Activated CD8-positive, alpha-beta T cell treated with anti-CD3 and anti-CD28 coated beads for 36 hours (primary cell): ENCODE results near the gene KCTD11. TPM values are rescaled to one million over a fixed set of nuclear protein-coding genes. Genes with fewer than 3 reads are reported as not detected.
A peak's percentile ranks its signal among the peaks of the same experiment; 100 is the strongest.

Experiments
- ATAC-seq: fragments of 200-7000 bp; cut with Tn5 transposase; one replicate; pipeline ENCODE4 v1.10.0; 2021; ENCODE audit warnings: mild to moderate bottlenecking, moderate library complexity
- CTCF ChIA-PET: fragments of 350-600 bp; sonication (Branson Sonifier 250); formaldehyde crosslinking; loops from one replicate; lab custom pipeline; 2021; ENCODE audit warnings: antibody characterized with exemption; lab: Charles Lee
- POLR2A ChIA-PET: fragments of 350-600 bp; sonication (Branson Sonifier 250); formaldehyde crosslinking; loops from one replicate; lab custom pipeline; 2021; ENCODE audit warnings: antibody characterized with exemption; lab: Charles Lee
- DNase-seq: peaks from one replicate; pipeline ENCODE4 v3.0.0-alpha.2; 2020
- H3K27ac Mint-ChIP-seq: one replicate; pipeline ENCODE4 v1.8.0; 2021; ENCODE audit warnings: mild to moderate bottlenecking, mixed read lengths
- H3K27me3 Mint-ChIP-seq: one replicate; pipeline ENCODE4 v1.8.0; 2021; ENCODE audit warnings: mixed read lengths
- H3K36me3 Mint-ChIP-seq: one replicate; pipeline ENCODE4 v1.8.0; 2021; ENCODE audit warnings: low read depth, mixed read lengths
- H3K4me1 Mint-ChIP-seq: one replicate; pipeline ENCODE4 v1.8.0; 2021; ENCODE audit warnings: low read depth, mixed read lengths
- H3K4me3 Mint-ChIP-seq: one replicate; pipeline ENCODE4 v1.8.0; 2021; ENCODE audit warnings: mild to moderate bottlenecking, moderate library complexity, mixed read lengths
- H3K9me3 Mint-ChIP-seq: one replicate; pipeline ENCODE4 v1.8.0; 2021; ENCODE audit warnings: mixed read lengths
- CTCF ChIP-seq: fragments of 200-600 bp; IDR thresholded peaks from one replicate; pipeline ENCODE4 v1.8.0; 2022; ENCODE audit warnings: antibody characterized with exemption, mild to moderate bottlenecking
- intact Hi-C: fragments of 100-400 bp; cut with micrococcal nuclease; formaldehyde crosslinking; loops from one replicate; pipeline ENCODE4 v1.10.0; 2022
- total RNA-seq, 2 experiments: library from RNA; stranded (reverse); gene quantifications; one replicate each; pipeline ENCODE4 v1.2.3, GENCODE V29; 2021

The KCTD11 gene
- total RNA-seq, 2 experiments from 2014 or later, result 11.0 to 11.2 TPM

GRCh38 chr17:7308625-7309433 is 43.1 kb upstream of the KCTD11 start:
- peaks cover 53% of the 10 kb centered on the region for H3K4me1 Mint-ChIP-seq
- peaks cover 49% of the 10 kb centered on the region for H3K36me3 Mint-ChIP-seq
- H3K9me3 Mint-ChIP-seq, result peaks cover 2% of the 10 kb centered on the region
- DNase-seq, result peak; percentile 93
- H3K27me3 Mint-ChIP-seq, result no peaks in the 10 kb centered on the region
- ATAC-seq, result peak; percentile 28
- ChIA-PET POLR2A (interaction anchor here (0.5 to 9.0 kb wide), 36 partner anchors 9 to 378 kb away, joined by 3 to 150 read pairs (median 3); partner anchors contain the start of genes ACADVL, ACAP1, CD68 and CTDNEP1), CTCF (interaction anchor here (0.6 to 1.2 kb wide), 3 partner anchors 35 to 275 kb away, joined by 3 read pairs; partner anchors contain the start of genes MPDU1 and TMEM95)
- H3K4me3 Mint-ChIP-seq, result peak overlapping the region; percentile 94
- H3K27ac Mint-ChIP-seq, result peak overlapping the region; percentile 97
- no peak for TF ChIP-seq CTCF
- intact Hi-C loops, result no loop called here

- Mint-ChIP-seq H3K27ac (peak overlapping the region; percentile 97), H3K4me1 (peaks cover 58% of the 10 kb centered on the region), H3K4me3 (peak overlapping the region; percentile 94), H3K36me3 (peaks cover 52% of the 10 kb centered on the region), H3K27me3 (no peaks in the 10 kb centered on the region), H3K9me3 (no peaks in the 10 kb centered on the region)
- DNase-seq (no peak), ATAC-seq (no peak)
- no peak for TF ChIP-seq CTCF
- intact Hi-C loops, result no loop called here
- ChIA-PET POLR2A (interaction anchor here (0.5 to 9.0 kb wide), 18 partner anchors 8 to 274 kb away, joined by 3 to 150 read pairs (median 4); partner anchors contain the start of genes ACAP1, CD68, GABARAP and MPDU1), CTCF (interaction anchor here (0.8 to 2.1 kb wide), 4 partner anchors 13 to 46 kb away, joined by 3 to 11 read pairs (median 3); no protein-coding TSS in a partner anchor)
Observed at GRCh38 chr17:7309628-7310027, 42.3 kb upstream of the KCTD11 start.

DNA sequence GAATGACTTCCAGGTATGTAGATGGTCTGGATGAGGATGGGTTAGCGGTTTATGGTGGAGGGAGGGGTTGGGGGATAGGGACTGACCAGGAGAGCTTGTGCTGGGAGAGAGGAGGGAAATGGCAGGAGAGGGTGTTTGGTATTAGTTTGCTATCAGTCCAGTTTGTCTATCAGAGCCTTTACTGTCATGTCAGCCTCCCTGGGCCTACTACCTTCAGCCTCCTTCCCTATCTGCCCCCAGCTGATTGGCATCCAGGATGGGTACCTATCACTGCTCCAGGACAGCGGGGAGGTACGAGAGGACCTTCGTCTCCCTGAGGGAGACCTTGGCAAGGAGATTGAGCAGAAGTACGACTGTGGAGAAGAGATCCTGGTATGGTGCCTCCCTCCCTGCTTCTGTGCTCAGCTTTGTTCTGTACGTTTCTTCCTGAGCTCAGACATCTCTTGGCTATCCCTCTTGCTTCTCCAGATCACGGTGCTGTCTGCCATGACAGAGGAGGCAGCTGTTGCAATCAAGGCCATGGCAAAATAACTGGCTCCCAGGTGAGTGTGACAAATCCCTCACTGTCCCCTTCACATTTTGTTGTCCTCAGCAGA is 40.8 kb upstream of the KCTD11 start:
- TF ChIP-seq CTCF, result no peak
- intact Hi-C loops, result no loop called here
- Mint-ChIP-seq H3K4me1 (peaks cover 59% of the 10 kb centered on the region), H3K9me3 (no peaks in the 10 kb centered on the region), H3K27ac (peak overlapping the region; percentile 97), H3K27me3 (no peaks in the 10 kb centered on the region), H3K36me3 (peaks cover 58% of the 10 kb centered on the region), H3K4me3 (peak overlapping the region; percentile 94)
- ChIA-PET POLR2A (interaction anchor here (1.3 to 9.0 kb wide), 5 partner anchors 15 to 264 kb away, joined by 3 to 150 read pairs (median 20); partner anchors contain the start of genes ACAP1, NEURL4 and SLC2A4), CTCF (interaction anchor here (0.9 to 2.1 kb wide), 4 partner anchors 11 to 18 kb away, joined by 3 to 11 read pairs (median 3); no protein-coding TSS in a partner anchor)
- DNase-seq (no peak), ATAC-seq (no peak)

DNA sequence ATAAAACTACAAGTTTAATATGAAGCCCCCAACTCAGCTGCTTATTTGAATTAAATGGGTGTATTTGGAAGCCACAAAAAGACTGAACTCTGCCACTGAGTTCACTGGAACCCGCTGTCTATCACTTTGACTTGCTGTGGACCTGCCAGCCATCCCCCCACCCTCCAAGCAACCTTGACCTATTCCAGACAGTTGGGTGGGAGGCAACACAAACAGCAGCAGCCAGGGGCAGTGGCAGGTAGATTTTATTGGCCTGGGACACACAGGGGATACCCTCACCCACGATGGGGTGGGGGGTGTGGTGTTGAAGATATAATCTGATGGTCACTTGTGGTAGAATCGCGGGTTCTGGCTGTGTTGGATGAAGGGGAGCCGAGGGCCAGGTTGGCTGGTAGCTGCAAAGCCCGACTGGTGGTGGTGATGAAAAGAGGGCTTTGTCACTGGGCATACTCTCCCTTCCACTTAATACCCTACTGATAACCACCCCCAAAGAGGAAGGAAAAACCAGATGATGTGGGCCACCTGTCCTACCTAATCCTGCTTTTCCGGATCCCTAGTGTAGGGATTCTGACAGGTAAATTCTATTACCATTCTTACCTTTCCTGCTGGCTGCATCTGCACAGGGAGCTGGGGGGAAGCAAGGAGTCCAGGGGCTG is 39.4 kb upstream of the KCTD11 start:
- H3K4me3 Mint-ChIP-seq, result peak overlapping the region; percentile 88
- H3K9me3 Mint-ChIP-seq, result no peaks in the 10 kb centered on the region
- DNase-seq, result no peak
- H3K27me3 Mint-ChIP-seq, result no peaks in the 10 kb centered on the region
- H3K27ac Mint-ChIP-seq, result peak overlapping the region; percentile 89
- ChIA-PET POLR2A (interaction anchor here (0.8 to 9.0 kb wide), 21 partner anchors 14 to 375 kb away, joined by 3 to 150 read pairs (median 5); partner anchors contain the start of genes ACADVL, ACAP1, DLG4 and GABARAP), CTCF (interaction anchor here (1.0 to 2.6 kb wide), 5 partner anchors 12 to 124 kb away, joined by 3 to 20 read pairs (median 5); partner anchors contain the start of genes ACAP1 and NEURL4)
- peaks cover 57% of the 10 kb centered on the region for H3K4me1 Mint-ChIP-seq
- ATAC-seq, result no peak
- intact Hi-C loops, result no loop called here
- H3K36me3 Mint-ChIP-seq, result peaks cover 60% of the 10 kb centered on the region
- no peak for TF ChIP-seq CTCF
